K562 (cell line): Measurements from ENCODE around the gene NOX5. TPM values are rescaled to one million over a fixed set of nuclear protein-coding genes. Genes with fewer than 3 reads are reported as not detected.

Source experiments
- ATAC-seq: fragments of 200-7000 bp; cut with Tn5 transposase; 3 replicates; pipeline ENCODE4 v1.9.1; 2020; ENCODE audit warnings: moderate library complexity
- BruUV-seq: library from RNA; stranded (reverse); fragments of 400-500 nt; replicated peaks from 2 replicates; lab custom pipeline; 2021; lab: Mats Ljungman, UMichigan
- CTCF ChIA-PET: fragments of 300-600 bp; formaldehyde crosslinking; extraction: SDS; loops from one replicate; lab custom pipeline; 2021; ENCODE audit warnings: low intra/inter-chr PET ratio; lab: Yijun Ruan, JAX
- POLR2A ChIA-PET: fragments of 300-600, 350-650 bp; sonication (Branson Sonifier 250); formaldehyde crosslinking; extraction: SDS; loops from one replicate; lab custom pipeline; 2021; ENCODE audit warnings: antibody characterized with exemption, inconsistent platforms; lab: Yijun Ruan, JAX
- DNase-seq, 4 experiments: peaks; one replicate each; pipeline versions ENCODE4 v3.0.0 to v3.0.0-alpha.2; 2011 to 2018; ENCODE audit warnings: low spot score in 3 of 4, mixed read lengths in 3 of 4; ENCODE audit errors: extremely low read depth in 1 of 4
- FAIRE-seq: peaks from 2 replicates; lab custom pipeline; 2011; peaks lifted over from hg19 to GRCh38; lab: Jason Lieb, UNC
- H2AFZ ChIP-seq: 2 replicates; pipeline ENCODE4 v1.6.0; 2011; ENCODE audit warnings: low read depth, low read length, control low read depth, inconsistent platforms
- H3K27ac ChIP-seq: fragments of 200-600 bp; 3 replicates; pipeline ENCODE4 v1.8.0; 2011; ENCODE audit warnings: low read depth, mild to moderate bottlenecking, control low read depth, inconsistent platforms, low read length, moderate library complexity, mixed read lengths; ENCODE audit errors: extremely low read depth
- H3K27me3 ChIP-seq, 2 experiments: fragments of 300-600 bp in 1 of 2; 2 replicates in 1 of 2; 3 replicates in 1 of 2; pipeline versions ENCODE4 v1.6.0 to v1.8.0; 2011; ENCODE audit warnings: inconsistent platforms in 2 of 2, low read length in 2 of 2, mild to moderate bottlenecking in 1 of 2, mixed read lengths in 1 of 2, moderate library complexity in 1 of 2; ENCODE audit not compliant: control insufficient read depth in 2 of 2, insufficient read depth in 2 of 2
- H3K36me3 ChIP-seq: fragments of 300-600 bp; 3 replicates; pipeline ENCODE4 v1.8.0; 2011; ENCODE audit warnings: mild to moderate bottlenecking, low read length, inconsistent platforms; ENCODE audit not compliant: control insufficient read depth, insufficient read depth
- H3K4me1 ChIP-seq, 2 experiments: fragments of 200-600 bp in 1 of 2; replicated peaks in 1 of 2; 2 replicates in 1 of 2; 3 replicates in 1 of 2; pipeline versions ENCODE4 v1.5.1 to v1.8.0; 2011; ENCODE audit warnings: inconsistent platforms in 2 of 2, low read length in 2 of 2, mild to moderate bottlenecking in 1 of 2, mixed read lengths in 1 of 2, moderate library complexity in 1 of 2; ENCODE audit not compliant: control insufficient read depth in 2 of 2, insufficient read depth in 2 of 2
- H3K4me2 ChIP-seq: 2 replicates; pipeline ENCODE4 v1.6.1; 2011; ENCODE audit warnings: low read length, control low read depth, inconsistent platforms, mixed read lengths; ENCODE audit not compliant: insufficient read depth
- H3K4me3 ChIP-seq: fragments of 200-600 bp; sonication (generic), shearing (Covaris generic); 2 replicates; pipeline ENCODE4 v1.5.1; 2016; ENCODE audit warnings: control low read depth, inconsistent platforms
- H3K79me2 ChIP-seq: fragments of 200-600 bp; 3 replicates; pipeline ENCODE4 v1.8.0; 2011; ENCODE audit warnings: low read length, inconsistent platforms; ENCODE audit not compliant: control insufficient read depth, insufficient read depth
- H3K9ac ChIP-seq, 2 experiments: 2 replicates each; pipeline versions ENCODE4 v1.6.0 to v1.6.1; 2011; ENCODE audit warnings: low read depth in 2 of 2, low read length in 2 of 2, control low read depth in 1 of 2, inconsistent platforms in 1 of 2, mild to moderate bottlenecking in 1 of 2, mixed read lengths in 1 of 2; ENCODE audit not compliant: insufficient read depth in 1 of 2
- H3K9me1 ChIP-seq: one replicate; pipeline ENCODE4 v1.6.0; 2011; ENCODE audit warnings: inconsistent platforms, mild to moderate bottlenecking, low read length, moderate library complexity; ENCODE audit not compliant: control insufficient read depth, insufficient read depth
- H3K9me3 ChIP-seq: replicated peaks from 2 replicates; pipeline ENCODE4 v1.5.1; 2011; ENCODE audit warnings: low read depth, low read length, inconsistent platforms; ENCODE audit not compliant: control insufficient read depth, insufficient read depth
- H4K20me1 ChIP-seq: replicated peaks from 2 replicates; pipeline ENCODE4 v1.6.1; 2011; ENCODE audit warnings: low read length, inconsistent platforms, mixed read lengths; ENCODE audit not compliant: control insufficient read depth, insufficient read depth
- HDAC3 ChIP-seq: fragments of 450-650 bp; IDR thresholded peaks from 2 replicates; pipeline ENCODE4 v1.6.1; 2018; ENCODE audit warnings: borderline replicate concordance, mild to moderate bottlenecking, moderate library complexity; ENCODE audit not compliant: partially characterized antibody
- MAFF ChIP-seq: IDR thresholded peaks from 2 replicates; pipeline ENCODE4 v1.6.1; 2012; ENCODE audit warnings: low read length, improper control_type of control experiment
- NFIX ChIP-seq: fragments of 250-450 bp; sonication (Bioruptor Pico); IDR thresholded peaks from 2 replicates; pipeline ENCODE4 v1.4.0; 2020; ENCODE audit warnings: low read depth, mild to moderate bottlenecking, moderate library complexity
- PATZ1 ChIP-seq: fragments of 250-450 bp; sonication (Bioruptor Pico); IDR thresholded peaks from 2 replicates; pipeline ENCODE4 v1.5.0; 2020; ENCODE audit warnings: mild to moderate bottlenecking, borderline replicate concordance
- RBM15 ChIP-seq: fragments of 200-400 bp; formaldehyde crosslinking; IDR thresholded peaks from 2 replicates; pipeline ENCODE4 v1.6.1; 2018; ENCODE audit warnings: mild to moderate bottlenecking, low read length, moderate library complexity; ENCODE audit not compliant: insufficient read depth
- RFX5 ChIP-seq: IDR thresholded peaks from 2 replicates; pipeline ENCODE4 v1.6.1; 2011; ENCODE audit warnings: low read depth, mild to moderate bottlenecking, improper control_type of control experiment, low read length
- TCFL5 ChIP-seq: fragments of 250-450 bp; sonication (Bioruptor Pico); conservative IDR thresholded peaks from 2 replicates; pipeline ENCODE4 v1.6.1; 2021; ENCODE audit warnings: mild to moderate bottlenecking, moderate library complexity, matching md5 sums
- ZNF133 ChIP-seq: fragments of 250-450 bp; sonication (Bioruptor Pico); IDR thresholded peaks from 2 replicates; pipeline ENCODE4 v1.4.0; 2020; ENCODE audit warnings: mild to moderate bottlenecking
- WGBS: fragments of 100-300 bp; shearing (Covaris generic); methylation state at CpG from one replicate; pipeline ENCODE4 v1.1.6; 2016; ENCODE audit warnings: low coverage, mixed read lengths; ENCODE audit not compliant: insufficient coverage; ENCODE audit errors: missing lambda C conversion rate; 5-methylcytosine and 5-hydroxymethylcytosine counted together
- in situ Hi-C: fragments of 300-500 bp; cut with MboI; formaldehyde crosslinking; loops from 4 replicates; pipeline ENCODE4 v1.15.0; 2018; ENCODE audit warnings: inconsistent platforms, mixed read lengths
- intact Hi-C: fragments of 100-400 bp; cut with micrococcal nuclease; formaldehyde crosslinking; loops from 2 replicates; pipeline ENCODE4 v1.14.2; 2022
- polyA plus RNA-seq, 8 experiments: library from polyadenylated mRNA; depleted of rRNA in 4 of 8; stranded (reverse) in 5 of 8; unstranded in 3 of 8; fragments of >200 nt; fragmentation: Nextera tagmentation in 2 of 8; fragmentation: Illumina TruSeq in 1 of 8; extraction: Ambion mirVana in 2 of 8; extraction: Trizol in 1 of 8; gene quantifications; 2 replicates each; pipeline versions ENCODE4 v1.2.1 to v1.2.3, GENCODE V29; 2011 to 2014; ENCODE audit warnings: inconsistent platforms in 1 of 8, missing spikeins in 1 of 8
- total RNA-seq, 7 experiments: library from RNA; depleted of rRNA in 6 of 7; stranded (reverse); fragments of >200 nt in 6 of 7; fragmentation: Illumina TruSeq in 2 of 7; extraction: Trizol in 2 of 7; gene quantifications; 2 replicates each; pipeline versions ENCODE4 v1.2.1 to v1.2.3, GENCODE V29; 2011 to 2021; ENCODE audit warnings: low replicate concordance in 1 of 7

NOX5 gene
- total and polyA plus RNA-seq, 9 of the 15 experiments (the other 6 are each of a cell fraction or from before 2014, with no cell fraction given), result 0.01 TPM; not detected in 8

DNA sequence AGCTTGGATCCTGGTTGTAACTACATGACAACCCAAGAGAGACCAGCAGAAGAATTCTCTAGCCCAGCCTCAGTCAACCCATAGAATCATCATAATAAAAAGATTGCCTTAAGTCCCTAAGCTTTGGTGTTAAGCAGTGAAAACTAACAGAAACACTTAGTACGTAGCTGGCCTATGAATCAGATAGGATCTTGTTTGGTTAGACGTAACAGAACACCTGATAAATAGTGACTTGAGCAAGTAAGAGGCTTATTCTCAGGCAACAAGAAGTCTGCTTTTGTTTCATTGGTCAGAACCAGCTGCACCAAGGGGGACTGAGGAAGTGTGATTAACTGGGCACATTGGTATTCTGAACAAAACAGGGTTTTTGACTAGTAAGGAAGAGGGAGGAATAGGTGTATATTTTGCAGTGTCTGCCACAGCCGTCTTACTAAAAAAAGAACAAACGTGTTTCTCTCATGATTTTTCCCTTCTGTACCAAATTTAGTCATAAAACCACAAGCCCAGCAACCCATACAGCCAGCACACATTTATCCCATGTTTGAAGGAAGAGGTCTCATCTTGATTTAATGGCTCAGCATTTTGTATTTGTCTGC is 92.6 kb downstream of the NOX5 start:
- ATAC-seq (no peak), DNase-seq (no peak), FAIRE-seq (no peak)
- in situ Hi-C loops (no loop called here), intact Hi-C loops (no loop called here)
- H3K79me2 ChIP-seq, result no peaks in the 10 kb centered on the region
- H3K27me3 ChIP-seq, result peaks cover 10 to 32% of the 10 kb centered on the region in 2 experiments
- H4K20me1 ChIP-seq, result no peaks in the 10 kb centered on the region
- no peak overlapping the region for H3K4me3 ChIP-seq
- no peak overlapping the region for H2AFZ ChIP-seq
- WGBS, result 0% methylated on average over 4 of the region's 4 CpGs
- no peak overlapping the region for H3K9ac ChIP-seq
- TF ChIP-seq RBM15 (no peak), TCFL5 (CRISPR knock-in tag) (no peak), HDAC3 (no peak), RFX5 (no peak), ZNF133 (CRISPR knock-in tag) (no peak), PATZ1 (no peak), MAFF (no peak), NFIX (CRISPR knock-in tag) (no peak)
- no TSS peak for BruUV-seq
- no peak overlapping the region for H3K4me2 ChIP-seq
- CTCF ChIA-PET, result no interaction called here
- no peaks in the 10 kb centered on the region for H3K4me1 ChIP-seq
- no peaks in the 10 kb centered on the region for H3K9me3 ChIP-seq
- H3K36me3 ChIP-seq, result no peaks in the 10 kb centered on the region
- no peaks in the 10 kb centered on the region for H3K9me1 ChIP-seq
- POLR2A ChIA-PET, result no interaction called here
- H3K27ac ChIP-seq, result no peak overlapping the region

Other genes starting within 250 kb of the NOX5 start
- 149 and 155 TPM in 2 replicates for gene ANP32A, start 193.8 kb upstream of the NOX5 start, total RNA-seq (2014; rRNA removed)
- gene ANP32A, start 193.8 kb upstream of the NOX5 start, total RNA-seq (2014; rRNA removed; fragmentation: Illumina TruSeq; extraction: Trizol), result 214 and 231 TPM in 2 replicates
- 213 and 234 TPM in 2 replicates for gene ANP32A, start 193.8 kb upstream of the NOX5 start, total RNA-seq (2015; rRNA removed; fragmentation: Illumina TruSeq; extraction: Trizol)
- gene ANP32A, start 193.8 kb upstream of the NOX5 start, total RNA-seq (2021), result 179 and 210 TPM in 2 replicates
- gene ANP32A, start 193.8 kb upstream of the NOX5 start, polyA plus RNA-seq (2011; rRNA removed), result 101 and 158 TPM in 2 replicates
- 514 and 656 TPM in 2 replicates for gene ANP32A, start 193.8 kb upstream of the NOX5 start, polyA plus RNA-seq (2014; fragmentation: Illumina TruSeq; extraction: Trizol)
- 10 to 100 TPM; 13.2 to 24.9 TPM for gene ANP32A, start 193.8 kb upstream of the NOX5 start, polyA plus RNA-seq (2014; fragmentation: Nextera tagmentation; extraction: Ambion mirVana)
- gene ANP32A, start 193.8 kb upstream of the NOX5 start, polyA plus RNA-seq (2014; rRNA removed), result 262 and 274 TPM in 2 replicates
- gene SPESP1, start 84.2 kb upstream of the NOX5 start, total RNA-seq (2014; rRNA removed), result not detected in 2 replicates
- not detected in 2 replicates for gene SPESP1, start 84.2 kb upstream of the NOX5 start, total RNA-seq (2014; rRNA removed; fragmentation: Illumina TruSeq; extraction: Trizol)
- not detected in 2 replicates for gene SPESP1, start 84.2 kb upstream of the NOX5 start, total RNA-seq (2015; rRNA removed; fragmentation: Illumina TruSeq; extraction: Trizol)
- not detected in 2 replicates for gene SPESP1, start 84.2 kb upstream of the NOX5 start, total RNA-seq (2021)
- gene SPESP1, start 84.2 kb upstream of the NOX5 start, polyA plus RNA-seq (2011; rRNA removed), result not detected in 2 replicates
- not detected in 2 replicates for gene SPESP1, start 84.2 kb upstream of the NOX5 start, polyA plus RNA-seq (2014; fragmentation: Illumina TruSeq; extraction: Trizol)
- not detected for gene SPESP1, start 84.2 kb upstream of the NOX5 start, polyA plus RNA-seq (2014; fragmentation: Nextera tagmentation; extraction: Ambion mirVana)
- not detected in 2 replicates for gene SPESP1, start 84.2 kb upstream of the NOX5 start, polyA plus RNA-seq (2014; rRNA removed)
- 6.5 and 8.2 TPM in 2 replicates for gene GLCE, start 145.9 kb downstream of the NOX5 start, total RNA-seq (2014; rRNA removed)
- 12.3 and 13.3 TPM in 2 replicates for gene GLCE, start 145.9 kb downstream of the NOX5 start, total RNA-seq (2014; rRNA removed; fragmentation: Illumina TruSeq; extraction: Trizol)
- 10.4 and 11.3 TPM in 2 replicates for gene GLCE, start 145.9 kb downstream of the NOX5 start, total RNA-seq (2015; rRNA removed; fragmentation: Illumina TruSeq; extraction: Trizol)
- 10.0 and 10.2 TPM in 2 replicates for gene GLCE, start 145.9 kb downstream of the NOX5 start, total RNA-seq (2021)
- gene GLCE, start 145.9 kb downstream of the NOX5 start, polyA plus RNA-seq (2011; rRNA removed), result 3.0 and 4.6 TPM in 2 replicates
- gene GLCE, start 145.9 kb downstream of the NOX5 start, polyA plus RNA-seq (2014; fragmentation: Illumina TruSeq; extraction: Trizol), result 10.9 and 11.3 TPM in 2 replicates
- 10 to 100 TPM; 10.0 to 12.0 TPM for gene GLCE, start 145.9 kb downstream of the NOX5 start, polyA plus RNA-seq (2014; fragmentation: Nextera tagmentation; extraction: Ambion mirVana)
- gene GLCE, start 145.9 kb downstream of the NOX5 start, polyA plus RNA-seq (2014; rRNA removed), result 10.6 and 11.0 TPM in 2 replicates